Motor neuron (in vitro differentiated cells): ENCODE results near the gene IRF8. TPM values are rescaled to one million over a fixed set of nuclear protein-coding genes. Genes with fewer than 3 reads are reported as not detected.

Experiments
- ATAC-seq, 8 experiments: fragments of 200-7000 bp; cut with Tn5 transposase; replicated peaks in 6 of 8; 2 replicates each; pipeline ENCODE4 v1.8.0; 2021; ENCODE audit warnings: mild to moderate bottlenecking in 8 of 8, moderate library complexity in 8 of 8
- H3K27ac ChIP-seq, 2 donors: fragments of 250-450 bp; sonication (Bioruptor Pico); 2 replicates each; pipeline ENCODE4 v1.9.0; 2021; ENCODE audit warnings: antibody characterized with exemption in 2 of 2, mild to moderate bottlenecking in 2 of 2, moderate library complexity in 1 of 2
- H3K4me1 ChIP-seq, 2 donors: fragments of 250-450 bp; sonication (Bioruptor Pico); replicated peaks in 1 of 2; 2 replicates each; pipeline ENCODE4 v1.6.1; 2021; ENCODE audit warnings: antibody characterized with exemption in 2 of 2, mild to moderate bottlenecking in 2 of 2, moderate library complexity in 1 of 2
- H3K4me3 ChIP-seq, 5 donors: fragments of 250-450 bp; sonication (Bioruptor Pico); 2 replicates each; pipeline ENCODE4 v1.9.0; 2021; ENCODE audit warnings: antibody characterized with exemption in 5 of 5, mild to moderate bottlenecking in 5 of 5, moderate library complexity in 4 of 5
- WGBS, 10 experiments: fragments of 450-650 bp; shearing (Covaris generic); methylation state at CpG; one replicate each; pipeline ENCODE4 v1.0.0; 2022; 5-methylcytosine and 5-hydroxymethylcytosine counted together
- in situ Hi-C, 9 experiments: fragments of 400-800 bp; cut with MboI; loops; one replicate each; pipeline ENCODE4 v1.15.0; 2021; ENCODE audit warnings: low sequenced_read_pairs in 9 of 9, low pct_unique_long_range_greater_than_20kb in 2 of 9; ENCODE audit not compliant: unreplicated experiment in 9 of 9
- total RNA-seq, 8 experiments: library from RNA; unstranded; fragments of 300-600 nt; gene quantifications; 2 replicates each; pipeline versions ENCODE4 v1.2.3 to v1.2.4, GENCODE V29; 2022

The IRF8 gene
- total RNA-seq, 8 experiments from 2014 or later: 0.22 to 6.2 (median 0.81) TPM; not detected in 2

DNA sequence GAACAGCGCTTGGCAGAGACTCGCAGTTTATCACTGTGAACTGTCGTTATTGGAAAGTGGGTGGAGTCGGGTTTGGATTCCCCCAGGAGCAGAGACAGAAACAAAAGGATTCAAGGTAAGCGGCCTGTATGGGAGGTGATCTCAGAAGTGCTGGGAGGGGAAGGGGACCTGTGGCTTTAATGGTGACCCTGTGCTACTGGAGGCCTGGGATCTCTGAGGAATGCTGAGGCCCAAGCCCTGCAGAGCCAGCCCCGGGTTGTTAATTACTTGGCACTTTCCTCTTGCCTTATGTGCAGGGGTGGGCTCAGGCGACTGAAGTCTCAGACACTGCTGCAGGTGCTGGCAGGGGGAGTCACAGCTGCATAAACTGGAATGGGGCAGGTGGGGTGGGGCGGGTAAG lies 27.4 kb downstream of the IRF8 start:
- Histone ChIP-seq H3K27ac (no peak overlapping the region), H3K4me1 (peaks cover 7 to 8% of the 10 kb centered on the region in 2 donors), H3K4me3 (no peak overlapping the region)
- no peak for ATAC-seq
- in situ Hi-C loops: no loop called here
- whole genome bisulfite sequencing, 10 experiments: 44 to 100% (median 77%) methylated on average over 1 to 6 of the region's 8 CpGs; no CpG with 5 or more reads in 4 of the 10 experiments

DNA sequence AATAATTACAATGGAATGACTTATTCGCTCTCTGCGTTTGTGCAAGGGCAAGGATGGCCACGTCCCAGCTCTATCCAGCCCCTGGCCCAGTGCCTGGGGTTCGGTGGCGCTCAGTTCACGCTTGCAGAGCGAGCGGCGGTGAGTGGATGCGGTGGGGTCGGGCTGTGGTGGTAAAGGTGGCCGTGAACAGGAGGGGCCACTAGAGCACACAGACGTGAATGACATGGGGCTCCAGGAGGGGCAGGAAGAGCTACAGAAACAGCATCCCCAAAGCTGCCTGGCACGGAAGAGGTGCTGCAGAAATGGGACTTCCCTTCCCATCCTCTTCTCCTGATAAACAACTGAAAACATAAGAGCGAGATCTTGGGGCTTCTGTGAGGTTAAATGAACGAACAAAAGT lies 28.4 kb downstream of the IRF8 start:
- WGBS, 10 experiments: 33 to 100% (median 61%) methylated on average over 1 to 10 of the region's 16 CpGs; no CpG with 5 or more reads in 2 of the 10 experiments

DNA sequence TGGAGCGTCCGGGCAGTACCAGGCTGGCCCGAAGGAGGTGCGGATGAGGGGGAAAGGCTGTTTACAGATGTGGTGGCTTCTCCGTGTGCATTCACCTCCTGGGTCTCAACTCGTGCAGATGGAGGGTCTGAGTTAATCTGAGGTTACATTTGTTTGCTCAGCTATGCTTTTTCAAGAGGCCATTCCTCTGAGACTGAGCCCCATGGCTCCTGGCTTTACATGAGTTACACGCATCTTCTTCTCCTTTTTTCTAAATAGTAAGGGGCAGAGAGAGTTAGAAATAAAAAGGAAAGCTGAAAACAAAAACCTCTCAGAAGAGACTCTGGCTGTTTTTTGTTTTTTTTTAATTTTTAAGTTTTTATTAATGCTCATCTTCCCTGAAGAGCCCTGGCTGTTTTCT lies 29.0 kb downstream of the IRF8 start:
- H3K4me1 ChIP-seq: peaks cover 0 to 6% of the 10 kb centered on the region in 2 donors
- in situ Hi-C loops: no loop called here
- H3K4me3 ChIP-seq: no peak overlapping the region
- H3K27ac ChIP-seq: no peak overlapping the region
- ATAC-seq: no peak
- WGBS, 10 experiments: 0 to 90% (median 55%) methylated on average over 1 to 6 of the region's 7 CpGs; no CpG with 5 or more reads in 2 of the 10 experiments

More for the DNA sequence above, 28.4 kb downstream of the IRF8 start:
- no peak for ATAC-seq
- in situ Hi-C loops: no loop called here
- Histone ChIP-seq H3K27ac (no peak overlapping the region), H3K4me1 (peaks cover 3 to 6% of the 10 kb centered on the region in 2 donors), H3K4me3 (no peak overlapping the region)

DNA sequence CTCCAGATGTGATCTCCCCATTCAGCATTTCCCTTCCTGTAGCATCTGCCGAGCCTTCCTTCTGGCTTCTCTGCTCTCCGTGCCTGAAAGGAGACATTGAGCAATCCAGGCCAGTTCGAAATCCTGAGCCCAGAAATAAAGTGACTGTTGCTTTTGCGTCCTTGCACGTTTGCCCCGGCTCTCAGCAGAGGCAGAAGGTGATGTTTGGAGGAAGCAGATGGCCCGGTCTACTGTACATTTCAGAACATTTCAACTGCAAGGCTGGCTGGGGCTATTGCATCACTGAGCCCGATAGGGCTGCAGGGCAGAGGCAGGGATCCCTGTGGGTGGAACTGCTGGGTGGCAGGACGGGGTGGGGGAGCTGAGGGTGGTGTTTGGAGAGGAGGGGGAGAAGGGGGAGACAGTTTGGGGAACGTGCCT lies 29.4 kb downstream of the IRF8 start:
- in situ Hi-C loops: no loop called here
- WGBS, 10 experiments: 0 to 100% (median 10%) methylated on average over 1 to 6 of the region's 10 CpGs; no CpG with 5 or more reads in 3 of the 10 experiments
- no peak for ATAC-seq
- H3K27ac ChIP-seq: no peak overlapping the region
- H3K4me3 ChIP-seq: no peak overlapping the region
- peaks cover 0 to 6% of the 10 kb centered on the region in 2 donors for H3K4me1 ChIP-seq

DNA sequence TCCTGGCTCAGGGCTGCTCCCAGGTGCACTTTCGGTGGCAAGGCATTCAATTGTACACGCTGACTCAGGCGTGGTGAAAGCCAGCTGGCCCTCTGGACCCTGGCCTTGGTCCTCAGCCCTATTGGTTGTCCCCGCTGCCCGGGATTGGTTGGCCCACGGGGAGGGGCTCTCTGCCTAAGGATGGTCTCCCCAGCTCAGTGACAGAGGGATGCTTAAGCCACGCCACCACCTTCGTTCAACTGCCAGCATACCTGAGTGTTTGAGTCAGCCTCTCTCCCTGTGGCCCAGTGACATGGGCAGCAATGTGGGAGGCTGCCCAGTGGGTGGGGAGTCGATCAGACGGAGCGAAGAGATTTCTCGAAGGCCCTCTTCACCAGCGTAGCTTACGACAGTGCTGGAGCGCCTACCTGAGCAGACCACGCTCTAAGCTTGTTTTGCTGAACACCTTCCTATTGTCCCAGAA lies 30.3 kb downstream of the IRF8 start:
- ATAC-seq: no peak
- H3K4me1 ChIP-seq: peaks cover 0 to 6% of the 10 kb centered on the region in 2 donors
- WGBS, 10 experiments: 10 to 91% (median 75%) methylated on average over 1 to 5 of the region's 16 CpGs; no CpG with 5 or more reads in 3 of the 10 experiments
- H3K4me3 ChIP-seq: no peak overlapping the region
- in situ Hi-C loops: no loop called here
- H3K27ac ChIP-seq: no peak overlapping the region

DNA sequence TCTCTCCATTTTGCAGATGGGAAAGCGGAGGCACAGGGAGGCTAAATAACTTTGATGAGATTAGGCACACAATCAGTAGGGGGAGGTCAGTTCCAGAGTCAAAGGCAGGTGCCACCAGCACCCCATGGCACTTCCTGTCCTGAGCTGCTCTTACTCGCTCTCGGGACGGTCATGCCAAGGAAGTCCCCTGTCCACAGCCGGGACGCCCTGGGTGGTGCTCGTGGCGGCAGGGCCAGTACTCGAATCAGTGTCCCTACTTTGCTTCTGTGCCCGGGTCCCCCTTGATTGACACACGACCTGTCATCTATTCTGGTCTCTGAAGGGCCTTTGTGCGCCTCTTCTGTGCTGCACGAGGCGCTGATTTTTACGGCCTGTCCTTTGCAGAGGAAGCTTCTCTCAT lies 31.3 kb downstream of the IRF8 start:
- no peaks in the 10 kb centered on the region for H3K4me1 ChIP-seq
- H3K27ac ChIP-seq: no peak overlapping the region
- in situ Hi-C loops: no loop called here
- 60 to 100% (median 82%) methylated on average over 2 to 12 of the region's 15 CpGs; no CpG with 5 or more reads in 6 of the 10 experiments for WGBS, 10 experiments
- ATAC-seq: no peak
- no peak overlapping the region for H3K4me3 ChIP-seq

DNA sequence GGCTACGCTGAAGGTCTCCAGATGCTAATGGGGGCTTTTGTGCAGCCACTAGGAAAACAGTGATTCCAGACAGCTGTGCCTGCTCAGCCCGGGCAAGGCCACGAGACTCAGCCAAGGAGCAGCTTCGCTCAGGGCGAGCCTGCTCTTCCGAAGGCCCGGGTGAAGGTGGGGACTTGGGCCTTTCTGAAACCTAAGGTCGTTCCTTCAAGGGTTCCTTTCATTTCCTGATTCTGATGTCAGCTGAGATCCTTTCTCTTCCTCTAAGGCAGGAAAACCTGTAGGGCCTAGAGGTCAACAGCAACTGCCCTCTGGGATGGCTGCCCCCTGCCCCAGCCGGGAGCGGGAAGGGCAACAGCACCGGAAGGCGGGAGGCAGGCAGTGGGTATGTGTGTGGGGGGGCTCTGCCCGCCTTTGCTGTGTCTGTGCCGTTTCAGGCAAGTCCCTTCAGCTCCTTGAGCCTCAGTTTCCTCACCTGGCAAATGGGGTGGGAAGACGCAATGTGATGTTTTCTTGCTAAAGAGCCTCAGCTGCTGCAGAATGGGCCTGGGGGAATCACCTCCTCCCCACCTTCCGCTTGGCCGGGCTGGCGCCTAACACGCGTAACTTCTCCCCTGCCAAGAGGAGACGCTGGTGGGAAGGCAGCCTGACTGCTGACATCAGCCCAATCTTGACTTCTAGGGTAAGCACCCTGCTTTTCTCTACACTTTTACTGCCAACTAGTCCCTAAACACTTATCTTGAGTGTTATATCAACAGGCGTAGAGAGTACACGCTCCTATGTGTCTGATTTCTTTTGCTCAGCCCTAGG lies 32.8 kb downstream of the IRF8 start:
- Histone ChIP-seq H3K4me3 (no peak overlapping the region), H3K27ac (no peak overlapping the region), H3K4me1 (no peaks in the 10 kb centered on the region)
- WGBS, 10 experiments: 60 to 100% (median 77%) methylated on average over 1 to 17 of the region's 23 CpGs; no CpG with 5 or more reads in 4 of the 10 experiments
- in situ Hi-C loops: no loop called here
- ATAC-seq: no peak

DNA sequence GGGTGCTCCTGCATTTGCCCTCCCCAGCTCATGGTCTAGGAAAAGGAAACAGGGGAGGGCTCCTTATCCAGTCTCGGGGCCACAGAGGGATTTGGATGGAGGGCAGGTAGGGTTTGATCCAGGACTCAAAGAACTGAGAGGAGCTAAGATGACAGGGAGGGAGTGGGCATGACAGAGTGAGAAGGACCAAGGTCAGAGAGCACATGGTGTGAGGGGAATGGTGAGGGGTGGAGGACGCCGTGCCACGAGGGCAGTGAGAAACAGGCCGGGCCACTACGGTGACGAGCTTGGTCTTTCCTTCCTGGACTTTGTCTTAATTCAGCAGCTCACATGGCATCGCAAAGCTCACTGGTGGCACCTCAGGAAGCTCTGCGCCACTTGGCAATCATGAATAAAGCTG lies 35.2 kb downstream of the IRF8 start:
- Histone ChIP-seq H3K27ac (no peak overlapping the region), H3K4me1 (no peaks in the 10 kb centered on the region), H3K4me3 (no peak overlapping the region)
- no peak for ATAC-seq
- 20 to 100% (median 67%) methylated on average over 1 to 9 of the region's 9 CpGs; no CpG with 5 or more reads in 3 of the 10 experiments for WGBS, 10 experiments
- in situ Hi-C loops: no loop called here

DNA sequence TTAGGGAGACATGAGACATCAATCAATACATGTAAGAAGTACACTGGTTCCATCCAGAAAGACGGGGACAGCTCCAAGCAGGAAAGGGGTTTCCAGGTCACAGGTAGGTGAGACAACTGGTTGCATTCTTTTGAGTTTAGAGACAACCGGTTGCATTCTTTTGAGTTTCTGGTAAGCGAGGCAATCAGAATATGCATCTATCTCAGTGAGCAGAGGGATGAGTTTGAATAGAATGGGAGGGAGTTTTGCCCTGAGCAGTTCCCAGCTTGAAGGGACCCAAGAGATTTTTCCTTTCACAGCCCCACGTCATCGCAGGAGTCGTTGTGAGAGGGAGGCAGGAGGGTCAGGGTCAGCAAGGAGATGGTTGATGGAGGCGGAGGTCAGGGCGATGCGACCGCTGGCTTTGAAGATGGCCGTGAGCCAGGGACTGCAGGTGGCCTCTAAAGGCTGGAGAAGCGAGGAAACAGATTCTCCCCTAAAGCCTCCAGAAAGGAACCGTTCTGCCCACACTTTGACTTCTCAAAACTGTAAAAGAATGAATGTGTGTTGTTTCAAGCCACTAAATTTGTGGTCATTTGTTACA lies 36.5 kb downstream of the IRF8 start:
- ATAC-seq: no peak
- WGBS, 10 experiments: 14 to 78% (median 61%) methylated on average over 1 to 12 of the region's 13 CpGs; no CpG with 5 or more reads in 2 of the 10 experiments
- H3K4me1 ChIP-seq: no peaks in the 10 kb centered on the region
- no peak overlapping the region for H3K27ac ChIP-seq
- H3K4me3 ChIP-seq: no peak overlapping the region
- in situ Hi-C loops: no loop called here

DNA sequence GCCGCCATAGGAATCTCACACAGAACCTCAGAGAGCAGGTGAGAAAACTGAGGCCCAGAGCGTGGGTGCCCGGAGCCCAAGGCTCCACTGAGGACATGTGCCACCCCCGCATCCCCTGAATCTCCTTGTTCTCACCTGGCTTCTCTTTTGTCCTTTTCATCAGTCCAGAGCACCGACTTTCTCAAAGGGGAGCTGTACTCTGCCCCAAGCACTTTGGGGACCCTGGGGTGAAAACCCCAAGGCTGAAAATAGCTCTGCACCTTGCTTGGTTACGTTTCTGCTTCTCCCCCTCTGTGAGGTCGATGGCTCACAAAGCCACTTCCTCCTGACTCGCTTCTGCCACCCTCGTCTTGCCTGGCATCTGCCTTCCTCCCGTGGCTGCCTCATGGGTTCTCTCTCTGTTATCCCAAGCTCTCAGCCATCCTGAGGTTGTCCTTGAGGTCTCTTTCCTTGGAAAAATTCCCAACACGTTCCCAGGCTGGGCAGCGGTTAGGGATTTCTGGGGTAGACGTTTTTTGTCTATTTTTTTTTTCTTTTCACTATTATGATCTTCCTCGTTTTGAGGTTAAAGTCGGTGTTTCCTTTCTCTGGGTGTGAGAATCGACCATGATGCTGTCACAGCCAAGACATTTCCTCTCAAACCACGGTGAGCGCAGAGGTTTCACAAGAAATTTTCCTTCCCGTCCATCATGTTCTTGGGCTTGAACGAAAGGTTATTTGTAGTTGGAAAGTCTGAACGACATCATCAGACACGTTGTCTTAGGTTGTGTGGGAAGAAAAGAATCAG lies 37.2 kb downstream of the IRF8 start:
- H3K4me3 ChIP-seq: no peak overlapping the region
- no peaks in the 10 kb centered on the region for H3K4me1 ChIP-seq
- no peak overlapping the region for H3K27ac ChIP-seq
- no peak for ATAC-seq
- 11 to 80% (median 71%) methylated on average over 8 to 21 of the region's 22 CpGs for WGBS, 10 experiments
- in situ Hi-C loops: no loop called here

DNA sequence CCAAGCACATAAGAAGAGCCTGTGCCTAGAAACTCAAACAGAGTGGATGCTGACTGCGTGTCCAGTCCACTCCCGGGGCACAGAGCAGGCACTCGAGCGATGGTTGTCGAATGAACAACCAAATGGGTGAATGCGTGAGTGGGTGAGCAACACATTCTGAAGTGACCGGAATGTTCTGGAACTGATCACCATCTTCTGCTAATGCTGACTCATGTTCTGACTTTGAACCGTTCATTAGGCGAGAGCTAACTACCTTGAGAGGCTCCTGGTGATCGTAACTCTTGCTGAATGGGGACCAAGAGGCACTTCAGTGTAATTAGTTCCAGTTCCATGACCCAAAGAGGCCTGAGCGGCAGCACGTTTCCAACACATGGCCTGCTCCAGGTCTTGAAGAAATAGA lies 37.9 kb downstream of the IRF8 start:
- ATAC-seq: peak in 1 of 8 experiments; percentile 29
- H3K4me3 ChIP-seq: no peak overlapping the region
- in situ Hi-C loops: no loop called here
- H3K4me1 ChIP-seq: no peaks in the 10 kb centered on the region
- 14 to 100% (median 79%) methylated on average over 1 to 10 of the region's 12 CpGs; no CpG with 5 or more reads in 1 of the 10 experiments for WGBS, 10 experiments
- no peak overlapping the region for H3K27ac ChIP-seq

DNA sequence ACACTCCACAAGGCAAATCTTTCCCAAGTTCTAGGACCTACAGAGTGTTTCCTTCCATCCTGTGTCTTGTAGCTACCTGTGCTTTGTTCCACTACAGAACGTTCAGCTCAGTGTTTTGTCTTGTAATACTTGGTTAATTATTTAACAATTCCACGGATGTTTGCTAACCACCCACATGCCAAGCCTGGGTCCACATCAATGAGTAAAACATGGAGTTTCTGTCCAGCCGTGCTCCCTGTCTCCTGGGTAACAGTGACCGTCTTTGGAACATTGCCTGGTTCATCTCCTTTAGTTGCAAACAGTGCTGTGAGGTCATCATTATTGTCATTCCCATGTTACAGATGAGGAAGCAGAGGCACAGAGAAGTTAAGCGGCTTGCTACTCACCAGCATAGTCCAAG lies 41.3 kb downstream of the IRF8 start:
- in situ Hi-C loops: no loop called here
- peaks cover 0 to 3% of the 10 kb centered on the region in 2 donors for H3K4me1 ChIP-seq
- H3K27ac ChIP-seq: no peak overlapping the region
- WGBS, 10 experiments: 32 to 88% (median 50%) methylated on average over 2 to 4 of the region's 5 CpGs; no CpG with 5 or more reads in 5 of the 10 experiments
- ATAC-seq: no peak
- no peak overlapping the region for H3K4me3 ChIP-seq
